ENCODE data around the gene ZMYND10.
"Not testable (repeated sequence)": the region's sequence is repeated elsewhere in the genome, so short reads cannot be mapped to it uniquely, and the experiment has no call there.

Gene ZMYND10

DNA sequence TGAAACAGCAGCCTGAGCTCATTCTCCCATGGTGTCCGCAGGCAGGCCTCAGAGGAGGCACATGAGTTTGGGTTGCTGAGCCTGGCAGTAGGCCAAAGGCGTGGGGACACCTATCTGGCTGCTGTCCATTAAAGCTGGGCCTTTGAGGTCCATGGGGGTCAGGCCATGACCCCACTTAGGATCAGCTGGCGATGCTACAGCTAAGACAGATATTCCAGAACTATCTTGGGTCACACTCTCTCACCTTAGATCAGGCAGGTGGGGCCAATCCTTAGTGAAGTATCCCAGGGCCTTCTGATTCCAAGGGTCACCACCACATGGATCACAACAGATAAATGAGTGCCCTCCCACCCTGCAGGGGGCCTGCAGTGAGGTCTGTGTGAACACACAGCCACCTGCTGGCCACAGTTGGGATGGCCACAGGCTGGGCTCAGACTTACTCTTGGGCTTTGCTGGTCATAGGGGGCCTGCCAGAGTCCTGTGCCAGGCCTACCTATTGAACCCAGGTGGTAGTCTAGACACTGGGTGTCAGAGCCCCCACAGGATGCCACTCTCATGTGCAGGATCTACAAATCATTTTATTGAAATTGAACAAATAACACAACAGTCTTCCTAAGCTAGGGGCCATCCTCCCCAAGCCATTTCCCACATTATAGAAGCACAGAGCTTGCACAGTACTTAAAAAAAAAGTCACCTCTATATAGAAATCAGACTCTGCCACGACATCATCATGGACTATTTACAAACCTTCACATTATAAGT, 21.0 kb downstream of the ZMYND10 start:
- peak; percentile 71 for DNase-seq

DNA sequence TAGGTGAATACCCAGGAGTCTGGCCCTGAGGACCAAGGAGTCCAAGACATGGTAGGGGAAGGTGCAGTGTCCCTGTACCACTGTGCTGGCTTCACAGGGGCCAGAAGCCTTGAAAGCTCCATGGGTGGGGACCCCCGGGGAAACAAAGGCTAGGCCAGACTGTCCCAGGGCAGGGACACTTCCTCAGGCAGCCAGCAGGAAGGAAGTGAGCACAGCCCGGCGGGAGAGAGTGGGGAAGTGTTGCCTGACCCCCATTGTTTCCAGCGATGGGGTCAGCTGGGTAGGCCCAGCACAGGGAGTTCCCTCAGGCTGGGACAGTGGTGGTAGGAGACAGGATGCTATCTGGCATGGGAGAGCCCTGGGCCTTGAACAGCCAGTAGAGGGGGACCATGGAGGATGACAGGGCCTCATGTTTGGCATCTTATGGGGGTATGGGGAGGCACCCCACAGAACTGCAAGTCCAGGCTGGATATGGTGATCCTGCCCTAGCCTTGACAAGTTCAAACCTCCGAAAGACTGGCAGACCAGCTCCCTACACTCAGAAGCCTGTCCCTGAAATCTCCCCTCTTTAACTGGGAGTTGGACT, 21.8 kb downstream of the ZMYND10 start:
- DNase-seq = peak; percentile 12

DNA sequence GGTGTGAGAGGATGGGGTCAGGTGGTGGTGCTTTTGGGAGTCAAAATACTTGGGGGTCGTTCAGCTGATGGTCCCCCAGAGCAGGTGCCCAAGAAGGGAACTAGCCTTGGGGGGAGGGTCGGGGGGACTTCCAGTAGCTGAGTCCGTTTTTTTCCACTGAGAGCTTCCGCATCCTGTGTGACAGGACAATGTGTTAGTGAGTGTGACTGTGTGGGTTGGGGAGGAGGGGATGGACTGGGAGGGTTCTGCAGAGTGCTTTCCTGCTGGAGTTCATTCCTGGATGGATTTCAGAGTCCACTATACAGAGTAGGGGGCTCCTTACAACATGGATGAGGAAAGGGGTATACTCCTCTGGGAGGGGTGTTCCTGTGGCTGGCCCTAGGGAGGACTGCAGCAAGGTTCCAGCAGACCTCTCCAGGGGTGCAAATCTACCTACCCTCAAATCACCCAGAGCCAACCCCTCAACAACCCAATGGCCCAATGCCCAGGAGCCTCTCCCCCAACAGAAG, 22.4 kb downstream of the ZMYND10 start:
- DNase-seq = peak; percentile 40

DNA sequence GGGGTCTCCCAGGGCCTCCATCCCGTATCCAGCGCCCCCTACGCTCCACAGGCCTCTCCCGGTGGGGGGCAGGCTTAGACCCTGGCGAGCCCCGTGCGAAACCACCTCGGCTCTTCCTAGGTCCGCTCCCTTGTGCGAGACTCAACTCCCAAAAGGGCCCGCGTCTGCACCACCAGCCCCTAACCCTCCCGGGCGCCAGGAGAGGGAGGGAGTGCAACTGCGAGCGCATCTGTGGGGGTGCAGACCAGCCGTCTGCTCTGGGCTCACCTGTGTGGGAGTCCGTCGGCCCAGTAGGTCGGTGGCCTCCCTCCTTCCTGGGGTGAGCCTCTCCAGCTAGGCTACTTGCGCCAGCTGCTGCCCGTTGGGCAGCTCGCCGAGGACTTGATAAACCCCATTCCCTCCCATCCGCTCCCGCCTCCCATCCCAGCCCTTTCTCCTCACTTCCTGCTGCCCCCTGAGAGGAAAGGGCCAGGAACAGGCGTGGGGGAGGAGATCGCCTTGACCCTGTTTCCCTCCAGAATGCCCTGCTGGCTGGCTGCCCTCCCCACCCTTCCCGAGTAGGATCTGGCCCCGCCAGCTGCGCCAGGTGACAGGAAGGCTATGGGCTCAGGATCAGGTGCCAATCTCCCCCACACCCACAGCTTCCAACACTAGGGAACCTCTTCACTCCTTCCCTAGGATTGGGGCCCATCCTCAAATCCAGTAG, 23.0 kb downstream of the ZMYND10 start, which contains the start of gene HYAL2:
Gene HYAL2 (minus strand): TSS at position 360 of the 706 bp plus-strand sequence. CDS start 2,256 bp downstream, outside the sequence.
- DNase-seq = no peak

DNA sequence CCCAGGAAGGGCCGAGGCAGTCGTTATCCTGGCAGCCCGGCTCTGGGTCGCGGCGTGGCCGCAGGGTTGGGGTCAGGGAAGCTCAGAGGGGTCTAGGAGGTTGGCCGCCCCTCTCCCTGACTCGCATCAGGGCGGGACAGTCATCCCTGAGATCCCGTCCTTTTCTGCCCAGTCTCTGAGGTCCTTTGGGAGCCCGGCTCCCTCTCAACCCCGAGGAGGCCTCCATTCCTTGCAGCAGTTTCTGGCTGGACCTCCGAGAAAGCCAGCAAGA, 23.5 kb downstream of the ZMYND10 start:
- DNase-seq = no peak

DNA sequence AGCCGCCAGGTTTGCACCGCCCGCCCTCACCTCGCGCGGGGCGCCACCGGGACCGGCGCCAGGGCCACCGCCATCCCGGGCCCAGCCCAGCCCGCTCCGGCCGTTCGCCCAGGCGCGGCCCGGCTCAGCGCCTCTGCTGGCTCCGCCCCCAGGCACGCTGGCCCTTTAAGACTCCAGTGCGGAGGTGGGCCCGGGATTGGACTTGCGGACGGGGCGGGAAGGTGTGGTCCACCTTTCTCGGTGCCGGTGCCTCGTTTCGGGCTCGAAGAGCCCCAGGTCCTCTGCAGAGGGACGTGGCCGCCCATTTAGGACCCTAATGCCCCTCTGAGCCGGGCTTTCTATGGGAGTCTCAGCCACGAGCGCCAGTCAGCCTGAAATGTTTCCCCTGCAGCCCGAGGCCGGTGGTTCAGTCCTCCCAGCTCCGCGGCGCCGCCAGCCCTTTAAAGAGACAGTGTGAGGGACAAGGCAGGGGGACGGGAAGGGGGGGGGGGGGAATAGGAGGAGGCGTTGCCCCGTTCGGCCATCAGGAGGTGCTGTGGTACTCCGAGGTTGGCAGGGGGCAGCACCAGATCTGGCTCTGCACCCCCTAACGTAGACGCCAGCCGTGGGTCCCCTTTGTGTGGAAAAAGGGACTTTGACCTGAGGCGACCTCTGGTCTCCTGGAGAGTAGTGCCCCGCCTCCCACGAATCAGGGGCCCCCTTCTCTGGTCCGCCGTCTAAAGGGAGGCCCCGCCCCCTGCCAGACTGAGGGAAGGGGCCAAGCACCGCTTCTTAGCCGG, 24.0 kb downstream of the ZMYND10 start:
- peak; percentile 87 for DNase-seq

DNA sequence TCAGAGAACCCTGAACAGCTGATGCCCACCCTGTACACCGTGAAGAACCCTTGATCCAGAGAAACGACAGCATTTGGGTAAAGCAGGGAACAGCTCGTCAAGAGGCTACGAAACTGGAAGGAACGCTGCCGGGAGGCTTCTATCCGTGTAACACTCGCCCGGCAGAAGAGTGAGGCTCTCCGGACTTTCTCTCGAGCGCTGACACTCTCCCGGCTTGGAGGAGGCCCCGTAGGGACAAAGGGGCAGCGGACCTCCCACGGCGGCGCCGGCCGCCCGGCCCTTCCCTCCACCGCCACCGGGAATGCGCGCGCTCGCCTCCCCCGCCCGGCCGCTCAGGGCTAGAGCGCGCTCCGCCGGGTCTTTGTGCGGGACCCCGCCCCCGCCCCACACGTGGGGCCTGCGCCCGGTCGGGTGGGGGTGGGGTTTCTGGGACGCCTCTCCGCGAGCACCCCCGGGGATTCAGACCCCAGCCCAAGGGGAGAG, 24.6 kb downstream of the ZMYND10 start:
- peak; percentile 60 for DNase-seq

DNA sequence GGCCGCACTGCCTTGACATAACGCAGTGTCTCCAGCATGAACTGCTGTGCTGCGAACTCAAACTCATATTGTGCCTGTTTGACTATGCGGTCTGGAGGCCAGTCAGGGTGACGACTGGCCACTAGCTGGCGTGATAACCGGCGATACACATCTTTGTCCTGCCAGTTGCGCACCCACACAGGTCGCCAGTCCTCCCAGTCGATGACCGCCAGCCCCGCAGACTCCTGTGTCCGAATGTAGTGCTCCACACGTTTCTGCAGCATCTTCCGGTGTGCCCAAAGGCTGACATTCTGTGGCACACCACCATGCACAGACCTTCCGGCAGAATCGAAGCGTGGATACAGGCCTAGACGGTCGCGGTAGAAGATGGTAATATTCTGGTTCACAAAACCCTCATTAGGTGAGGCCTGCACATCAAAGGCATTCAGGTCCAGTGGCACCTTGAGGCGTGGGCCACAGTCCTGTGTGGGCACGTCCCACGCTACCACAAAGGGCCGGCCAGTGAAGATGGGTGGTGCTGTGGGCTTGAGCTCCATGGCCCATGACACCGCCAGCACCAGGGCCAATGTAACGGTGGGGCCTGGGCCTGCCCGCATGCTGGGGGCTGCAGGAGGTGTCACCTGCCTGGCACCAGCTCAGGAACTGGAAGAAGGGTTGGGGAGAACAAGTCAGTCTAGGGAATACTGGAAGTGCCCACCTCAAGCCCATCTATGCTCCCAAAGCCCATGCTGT, 25.5 kb downstream of the ZMYND10 start:
- no peak for DNase-seq

DNA sequence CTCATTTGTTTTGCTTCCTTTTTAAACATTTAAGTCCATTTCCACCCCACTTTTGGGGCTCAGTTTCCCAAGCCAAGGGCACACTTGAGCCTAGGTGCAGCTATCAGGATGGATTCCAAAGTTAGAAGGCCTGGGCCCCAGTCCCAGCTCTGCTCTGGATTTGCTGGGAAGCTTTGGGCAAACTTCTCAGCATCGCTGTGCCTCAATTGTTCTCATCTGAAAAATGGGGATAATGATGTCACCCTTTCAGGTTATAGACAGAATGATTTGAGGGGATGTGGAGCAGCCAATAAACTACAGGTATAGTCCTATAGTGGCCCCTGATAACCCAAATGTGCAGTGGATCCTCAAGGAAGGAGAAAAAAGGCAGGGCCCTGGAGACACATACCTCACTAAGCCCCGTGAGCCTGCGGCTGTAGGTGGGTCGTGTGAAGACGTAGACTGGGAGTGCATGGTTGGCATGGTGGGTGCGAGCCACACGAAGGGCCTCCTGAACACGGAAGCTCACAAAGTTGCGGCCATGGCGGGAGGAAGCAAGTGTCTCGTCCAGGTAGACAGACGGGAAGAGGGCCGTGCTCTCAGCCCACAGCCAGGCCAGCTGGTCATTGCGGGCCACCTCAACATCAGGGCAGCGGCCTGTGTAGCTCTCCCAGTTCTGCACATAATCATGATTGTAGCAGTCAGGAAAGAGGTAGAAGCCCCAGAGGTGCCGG, 26.2 kb downstream of the ZMYND10 start:
- DNase-seq = no peak

DNA sequence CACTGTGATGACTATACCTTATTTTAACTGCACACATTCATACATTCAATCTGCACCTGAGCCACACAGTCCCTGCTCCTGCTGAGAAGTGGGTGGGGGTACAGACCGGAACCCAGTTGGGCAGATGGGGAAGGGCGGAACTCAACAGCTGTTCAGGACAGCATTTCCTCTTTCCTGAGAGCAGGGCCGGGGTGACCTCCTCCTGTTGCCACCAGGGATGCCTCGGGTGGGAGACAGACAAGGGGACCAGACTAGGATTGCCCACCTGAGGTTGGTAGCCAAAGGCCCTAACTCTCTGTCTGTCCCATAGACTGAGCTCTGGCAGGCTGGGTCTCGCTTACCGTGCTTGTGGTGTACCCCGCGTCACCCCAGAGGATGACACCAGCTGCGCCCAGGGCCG, 26.9 kb downstream of the ZMYND10 start:
- DNase-seq = peak; percentile 26

DNA sequence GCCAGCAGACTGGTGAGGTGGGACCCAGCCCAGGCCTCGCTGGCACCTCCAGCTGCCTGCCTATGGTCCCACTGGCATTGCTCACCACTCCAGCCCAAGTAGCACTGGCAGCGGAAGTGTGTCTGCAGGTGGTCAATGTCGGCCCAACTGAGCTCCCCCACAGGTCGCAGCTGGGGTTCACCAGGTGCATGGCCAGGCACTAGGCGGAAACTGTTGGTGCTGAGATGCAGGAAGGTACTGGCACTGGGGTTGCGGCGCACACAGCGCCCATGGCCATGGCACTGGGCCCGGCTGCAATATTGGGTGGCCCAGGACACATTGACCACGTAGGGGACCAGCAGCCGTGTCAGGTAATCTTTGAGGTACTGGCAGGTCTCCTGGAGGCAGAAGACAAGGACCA, 27.4 kb downstream of the ZMYND10 start:
- no peak for DNase-seq

DNA sequence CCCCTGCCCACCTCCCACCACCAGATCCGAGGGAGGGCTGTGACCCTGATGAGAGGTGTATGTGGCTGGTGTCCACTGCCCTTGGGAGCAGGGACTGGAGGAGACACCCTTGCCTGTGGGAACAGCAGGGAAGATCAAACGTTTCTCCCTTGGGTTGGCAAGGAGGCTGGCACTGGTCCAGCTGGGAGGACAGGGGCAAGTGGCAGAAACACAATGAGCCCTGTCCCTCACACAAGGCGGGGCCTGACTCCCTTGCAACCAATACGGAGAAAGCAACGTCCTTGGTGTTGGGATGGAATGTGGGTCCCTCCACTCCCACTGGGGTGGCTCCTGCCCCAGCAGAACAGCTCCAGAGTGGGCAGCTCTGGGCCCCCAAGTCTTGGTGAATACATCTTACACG, 28.2 kb downstream of the ZMYND10 start:
- no peak for DNase-seq

DNA sequence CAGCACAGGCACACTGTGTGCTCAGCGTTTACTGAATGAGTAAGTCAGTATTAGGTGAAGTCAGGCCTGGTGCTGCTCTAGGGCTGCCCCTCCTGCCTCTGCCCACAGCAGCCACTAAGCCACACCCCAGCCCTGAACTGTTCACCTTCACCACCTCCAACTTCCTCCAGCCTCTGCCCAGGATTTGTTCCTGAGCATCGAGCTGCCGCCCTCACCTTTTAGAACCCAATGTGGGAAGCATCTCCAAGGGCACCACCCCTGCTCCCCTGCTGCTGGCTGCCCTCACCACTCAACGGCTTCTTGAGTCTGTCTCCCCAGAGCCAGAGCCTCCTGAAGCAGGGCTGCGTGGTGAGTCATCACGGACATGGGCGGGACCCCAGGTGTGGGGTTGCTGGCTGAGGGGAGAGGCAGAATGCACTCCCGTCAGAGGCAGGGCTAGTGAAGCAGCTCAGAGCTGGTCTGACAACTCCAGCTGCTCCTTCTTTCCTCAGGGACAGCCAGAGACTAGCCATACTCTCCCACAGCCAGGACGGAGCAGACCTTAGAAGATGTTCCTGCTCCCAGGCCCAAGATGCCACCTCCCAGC, 28.8 kb downstream of the ZMYND10 start:
- no peak for DNase-seq

DNA sequence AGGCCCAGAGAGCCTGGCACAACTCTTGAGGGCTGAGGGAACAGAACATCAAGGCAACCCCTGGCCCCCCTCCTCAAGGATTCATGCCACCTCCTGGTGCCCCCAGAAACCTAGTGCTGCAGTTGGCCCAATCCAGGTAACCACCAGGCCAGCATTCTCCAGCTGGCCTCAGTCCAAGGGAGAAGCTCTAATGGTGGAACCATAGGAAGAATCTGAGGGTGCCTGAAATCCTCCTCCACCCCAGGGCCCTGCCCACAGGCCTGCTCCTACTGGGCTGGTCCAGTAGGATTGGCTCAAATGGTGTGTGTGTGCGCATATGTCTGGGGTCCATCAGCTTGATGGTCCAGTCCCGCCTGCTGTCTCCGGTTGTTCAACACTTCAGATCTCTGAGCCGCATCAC, 30.7 kb downstream of the ZMYND10 start:
- no peak for DNase-seq

DNA sequence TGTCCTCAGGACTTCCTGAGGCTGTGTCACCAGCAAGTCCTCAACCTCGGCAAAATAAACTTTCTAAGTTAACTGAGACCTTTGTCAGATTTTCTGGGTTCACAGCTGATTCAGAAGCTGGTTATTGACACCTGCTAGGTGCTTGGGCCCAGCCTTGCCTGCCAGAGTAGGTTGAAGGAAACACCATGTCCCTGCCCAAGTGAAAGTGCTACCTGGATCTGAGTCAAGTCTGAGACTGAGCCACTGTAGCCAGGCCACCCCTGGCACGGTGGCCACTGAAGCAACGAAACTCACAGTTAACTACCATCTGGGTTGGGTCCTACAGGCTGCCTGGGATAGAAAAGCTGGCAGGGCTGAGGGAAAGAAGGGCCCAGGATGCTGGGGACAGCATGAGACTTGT, 31.2 kb downstream of the ZMYND10 start:
- no peak for DNase-seq

DNA sequence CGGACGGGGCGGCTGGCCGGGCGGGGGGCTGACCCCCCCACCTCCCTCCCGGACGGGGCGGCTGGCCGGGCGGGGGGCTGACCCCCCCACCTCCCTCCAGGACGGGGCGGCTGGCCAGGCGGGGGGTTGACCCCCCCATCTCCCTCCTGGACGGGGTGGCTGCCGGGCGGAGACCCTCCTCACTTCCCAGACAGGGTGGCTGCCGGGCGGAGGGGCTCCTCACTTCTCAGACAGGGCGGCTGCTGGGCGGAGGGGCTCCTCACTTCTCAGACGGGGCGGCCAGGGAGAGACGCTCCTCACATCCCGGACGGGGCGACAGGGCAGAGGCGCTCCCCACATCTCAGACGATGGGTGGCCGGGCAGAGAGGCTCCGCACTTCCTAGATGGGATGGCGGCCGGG, 33.5 kb downstream of the ZMYND10 start:
- DNase-seq = not testable (repeated sequence)

DNA sequence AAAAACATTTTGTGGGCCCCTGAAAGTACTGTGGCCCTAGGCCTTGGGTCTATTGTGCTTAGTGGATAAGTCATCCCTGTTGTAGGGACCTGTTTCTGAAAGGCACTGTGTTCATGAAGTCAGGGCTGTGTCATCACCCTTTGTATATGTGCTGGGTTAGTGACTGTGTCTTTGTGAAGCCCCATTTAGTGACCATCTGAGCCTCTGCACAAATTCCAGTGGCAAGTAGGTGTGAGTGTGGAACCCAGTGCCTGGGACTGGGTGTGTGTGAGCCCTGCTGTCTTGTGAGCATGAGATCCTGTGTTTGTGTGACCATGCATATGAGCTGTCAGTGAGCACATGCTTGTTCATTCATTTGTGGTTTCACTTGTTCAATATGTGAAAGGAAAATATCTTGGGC, 40.9 kb downstream of the ZMYND10 start:
- peak; percentile 5 for DNase-seq

DNA sequence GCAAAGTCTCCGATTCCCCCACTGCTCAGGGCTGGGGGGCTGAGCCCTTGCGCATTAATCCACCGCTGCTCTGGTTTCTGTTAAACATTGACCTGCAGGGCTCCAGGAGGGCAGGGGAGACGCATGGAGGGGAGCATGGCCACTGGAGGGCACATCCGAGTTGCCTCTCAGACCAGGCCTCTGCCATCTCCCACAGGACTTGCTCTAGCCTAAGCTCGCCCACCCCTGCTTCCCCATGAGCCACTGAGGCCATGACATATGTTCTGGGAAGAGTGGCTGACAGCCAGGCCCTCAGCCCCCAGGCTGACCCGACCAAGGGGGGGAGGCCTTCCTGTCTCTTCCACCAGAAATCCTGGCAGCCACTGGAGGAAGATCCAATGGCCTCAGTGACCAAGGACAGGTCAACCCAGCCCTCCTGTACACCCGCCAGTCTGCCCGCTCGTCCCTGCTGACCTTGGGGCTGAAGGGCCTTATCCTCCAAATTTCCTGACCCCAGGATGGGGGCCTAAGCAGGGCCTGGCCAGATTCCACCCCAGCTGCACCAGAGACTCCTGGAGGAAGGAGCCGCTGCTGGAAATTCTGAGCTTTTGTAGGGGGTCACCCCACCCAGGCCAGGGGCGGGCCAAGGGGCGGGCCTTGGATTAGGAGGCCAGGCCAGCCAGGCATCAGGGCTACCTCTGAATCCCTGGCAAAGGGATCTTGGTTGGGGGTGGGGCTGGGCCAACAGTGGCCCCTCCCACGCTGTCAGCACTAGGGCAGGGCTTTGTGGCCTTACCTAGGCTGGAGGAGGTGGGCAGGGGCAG, 42.3 kb downstream of the ZMYND10 start, which contains the start of gene HYAL1:
Gene HYAL1 (minus strand): TSS at position 562 of the 803 bp plus-strand sequence. CDS start 618 bp downstream, outside the sequence.
- no peak for DNase-seq

DNA sequence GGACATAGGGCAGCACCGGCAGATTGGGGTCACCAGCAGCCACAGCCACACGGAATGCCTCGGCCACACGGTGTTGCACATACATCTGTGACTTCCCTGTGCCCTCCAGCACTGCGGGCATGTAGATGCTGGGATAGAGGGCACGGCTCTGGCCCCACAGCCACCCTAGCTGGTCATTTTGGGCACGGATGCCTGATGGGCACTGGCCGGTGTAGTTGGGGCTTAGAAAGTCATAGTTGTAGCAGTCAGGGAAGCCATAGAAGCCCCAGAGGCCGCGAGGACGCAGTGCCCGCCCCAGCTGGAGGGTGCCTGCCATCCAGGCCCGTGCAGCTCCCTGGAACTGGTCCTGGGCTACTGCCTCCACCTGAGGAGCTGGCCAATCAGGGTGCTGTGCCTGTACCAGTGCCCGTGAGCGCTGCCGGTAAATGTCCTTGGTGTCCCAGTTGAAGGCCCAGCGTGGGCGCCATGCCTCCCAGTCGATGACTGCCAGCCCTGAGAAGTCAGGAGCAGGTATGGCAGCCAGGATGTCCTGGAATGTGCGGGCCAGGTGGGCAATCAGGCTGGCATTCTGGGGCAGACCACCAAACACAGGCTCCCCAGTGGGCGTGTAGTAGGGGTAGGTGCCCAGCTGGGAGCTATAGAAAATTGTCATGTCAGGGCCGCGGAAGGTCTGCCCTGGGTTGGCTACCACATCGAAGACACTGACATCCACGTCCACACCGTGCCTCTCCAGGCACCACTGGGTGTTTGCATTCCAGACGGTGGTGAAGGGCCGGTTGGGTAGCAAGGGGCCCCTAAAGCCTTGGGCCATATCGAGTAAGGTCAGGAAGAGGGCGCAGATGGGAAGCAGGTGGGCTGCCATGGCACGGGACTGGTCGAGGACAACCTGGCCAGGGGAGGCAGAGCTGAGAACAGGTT, 43.2 kb downstream of the ZMYND10 start:
- no peak for DNase-seq
